ENCODE data around the gene NVL. TPM values are rescaled to one million over a fixed set of nuclear protein-coding genes. Genes with fewer than 3 reads are reported as not detected.

Gene NVL
- total and polyA plus RNA-seq, 4 donors = 5.3 to 14.0 (median 11.0) TPM

GRCh38 chr1:224329484-224329841 lies 509 bp downstream of the NVL start:
- Histone ChIP-seq H3K36me3 (ENCODE audit: control insufficient read depth in 4 of 4, insufficient read depth in 3 of 4, low read depth in 1 of 4, low read length in 3 of 4) (peaks cover 0 to 2% (median 0%) of the 10 kb centered on the region in 4 donors), H3K9me3 (ENCODE audit: control insufficient read depth in 4 of 4, low read length in 3 of 4) (no peaks in the 10 kb centered on the region), H3K4me3 (ENCODE audit: low read depth in 1 of 3, low read length in 3 of 3) (peak overlapping the region; percentile 70 to 78 (median 73)), H3K4me1 (ENCODE audit: control insufficient read depth in 4 of 4, insufficient read depth in 4 of 4, low read length in 3 of 4) (peaks cover 6 to 32% (median 25%) of the 10 kb centered on the region in 4 donors), H3K9ac (ENCODE audit: low read depth in 1 of 2, low read length in 2 of 2) (peak overlapping the region; percentile 70 to 76), H3K27ac (ENCODE audit: low read depth in 1 of 2, low read length in 2 of 2) (peak overlapping the region; percentile 67 to 84), H3K27me3 (ENCODE audit: control insufficient read depth in 4 of 4, insufficient read depth in 4 of 4, low read length in 3 of 4) (no peaks in the 10 kb centered on the region)
- TF ChIP-seq CTCF (IDR thresholded peaks at IDR 0.05; ENCODE audit: low read depth, low read length, missing input control) (no peak), EGR1 (IDR thresholded peaks at IDR 0.05; ENCODE audit: low read depth in 2 of 2) (no peak), RAD21 (IDR thresholded peaks at IDR 0.05) (no peak), TAF1 (conservative IDR thresholded peaks at IDR 0.05) (no peak), ZBTB33 (IDR thresholded peaks at IDR 0.05) (no peak), FOXA2 (IDR thresholded peaks at IDR 0.05) (no peak)
- 0% methylated on average over 7 of the region's 7 CpGs for WGBS
- DNase-seq (ENCODE audit: low spot score) = no peak

GRCh38 chr1:224328644-224329043 lies 1.3 kb downstream of the NVL start:
- Histone ChIP-seq H3K27ac (ENCODE audit: low read depth in 1 of 2, low read length in 2 of 2) (no peak overlapping the region), H3K9ac (ENCODE audit: low read depth in 1 of 2, low read length in 2 of 2) (no peak overlapping the region), H3K9me3 (ENCODE audit: control insufficient read depth in 4 of 4, low read length in 3 of 4) (no peaks in the 10 kb centered on the region), H3K4me1 (ENCODE audit: control insufficient read depth in 4 of 4, insufficient read depth in 4 of 4, low read length in 3 of 4) (peaks cover 6 to 32% (median 25%) of the 10 kb centered on the region in 4 donors), H3K4me3 (ENCODE audit: low read depth in 1 of 3, low read length in 3 of 3) (no peak overlapping the region), H3K36me3 (ENCODE audit: control insufficient read depth in 4 of 4, insufficient read depth in 3 of 4, low read depth in 1 of 4, low read length in 3 of 4) (peaks cover 0 to 3% (median 1%) of the 10 kb centered on the region in 4 donors), H3K27me3 (ENCODE audit: control insufficient read depth in 4 of 4, insufficient read depth in 4 of 4, low read length in 3 of 4) (no peaks in the 10 kb centered on the region)
- 86% methylated on average over 6 of the region's 6 CpGs for WGBS
- DNase-seq (ENCODE audit: low spot score) = no peak
- TF ChIP-seq SP1 (IDR thresholded peaks at IDR 0.05) = no peak
- no peak for TF ChIP-seq ZBTB33 (IDR thresholded peaks at IDR 0.05)
- TF ChIP-seq TAF1 (conservative IDR thresholded peaks at IDR 0.05) = no peak
- TF ChIP-seq FOXA1 (IDR thresholded peaks at IDR 0.05) = no peak
- TF ChIP-seq ATF3 (IDR thresholded peaks at IDR 0.05) = no peak
- no peak for TF ChIP-seq CTCF (IDR thresholded peaks at IDR 0.05; ENCODE audit: low read depth, low read length, missing input control)
- no peak for TF ChIP-seq REST (IDR thresholded peaks at IDR 0.05)
- no peak for TF ChIP-seq NR2F2 (IDR thresholded peaks at IDR 0.05)
- no peak for TF ChIP-seq FOXA2 (IDR thresholded peaks at IDR 0.05)
- TF ChIP-seq EGR1 (IDR thresholded peaks at IDR 0.05; ENCODE audit: low read depth in 2 of 2) = no peak
- TF ChIP-seq JUND (IDR thresholded peaks at IDR 0.05) = no peak
- TF ChIP-seq RAD21 (IDR thresholded peaks at IDR 0.05) = no peak
- no peak for TF ChIP-seq RXRA (IDR thresholded peaks at IDR 0.05)
